NCI-H774 (cell line): ENCODE measurements around the gene CCDC148.
A peak's percentile ranks its signal among the peaks of the same experiment; 100 is the strongest.

Experiments used
- DNase-seq: peaks from one replicate; lab custom pipeline; 2025; lab: John Stamatoyannopoulos, UW

Gene CCDC148

GRCh38 chr2:158212301-158212700 lies 244.3 kb downstream of the CCDC148 start:
- DNase-seq, result no peak

GRCh38 chr2:158211502-158211901 lies 245.1 kb downstream of the CCDC148 start:
- no peak for DNase-seq

- DNase-seq, result no peak
Measured at GRCh38 chr2:158207354-158207753, 249.2 kb downstream of the CCDC148 start.

- DNase-seq, result no peak
Measured at GRCh38 chr2:158205215-158205614, 251.3 kb downstream of the CCDC148 start.

- no peak for DNase-seq
Measured at GRCh38 chr2:158204741-158205165, 251.8 kb downstream of the CCDC148 start.

GRCh38 chr2:158202161-158202815 lies 254.3 kb downstream of the CCDC148 start:
- no peak for DNase-seq

GRCh38 chr2:158199928-158200650 lies 256.5 kb downstream of the CCDC148 start:
- no peak for DNase-seq

GRCh38 chr2:158197940-158198339 lies 258.6 kb downstream of the CCDC148 start:
- DNase-seq, result no peak

GRCh38 chr2:158194229-158194628 lies 262.3 kb downstream of the CCDC148 start:
- no peak for DNase-seq

- no peak for DNase-seq
Measured at GRCh38 chr2:158192515-158193443, 263.8 kb downstream of the CCDC148 start.

- DNase-seq, result no peak
Measured at GRCh38 chr2:158191076-158191895, 265.3 kb downstream of the CCDC148 start.

GRCh38 chr2:158189526-158189925 lies 267.0 kb downstream of the CCDC148 start:
- DNase-seq, result no peak

- DNase-seq, result no peak
Measured at GRCh38 chr2:158187908-158188307, 268.6 kb downstream of the CCDC148 start.

- DNase-seq, result no peak
Measured at GRCh38 chr2:158184556-158185343, 271.8 kb downstream of the CCDC148 start.

GRCh38 chr2:158184001-158184400 lies 272.6 kb downstream of the CCDC148 start:
- no peak for DNase-seq

GRCh38 chr2:158182676-158183295 lies 273.8 kb downstream of the CCDC148 start:
- no peak for DNase-seq

- DNase-seq, result peak; percentile 18
Measured at GRCh38 chr2:158181171-158181570, 275.4 kb downstream of the CCDC148 start.

- DNase-seq, result no peak
Measured at GRCh38 chr2:158179660-158180059, 276.9 kb downstream of the CCDC148 start.

- DNase-seq, result no peak
Measured at GRCh38 chr2:158178646-158179045, 277.9 kb downstream of the CCDC148 start.

GRCh38 chr2:158174956-158175355 lies 281.6 kb downstream of the CCDC148 start:
- no peak for DNase-seq
